ENCODE data around the gene FAM124A. TPM values are rescaled to one million over a fixed set of nuclear protein-coding genes. Genes with fewer than 3 reads are reported as not detected.

The FAM124A gene
- total and polyA plus RNA-seq, 10 of the 15 experiments (the other 5 are each of a cell fraction or from before 2014, with no cell fraction given) = not detected

GRCh38 chr13:51243832-51244231 is 21.6 kb downstream of the FAM124A start:
- Histone ChIP-seq H3K36me3 (ENCODE audit: control insufficient read depth in 2 of 2, insufficient read depth in 2 of 2, low read length in 1 of 2) (no peaks in the 10 kb centered on the region), H3K9ac (ENCODE audit: control insufficient read depth, insufficient read depth, low read length) (no peak overlapping the region), H3K79me2 (ENCODE audit: control insufficient read depth, insufficient read depth, low read length) (no peaks in the 10 kb centered on the region), H3K9me3 (replicated peaks; ENCODE audit: control insufficient read depth, insufficient read depth, low read length) (no peaks in the 10 kb centered on the region), H3K27ac (ENCODE audit: control insufficient read depth, insufficient read depth) (no peak overlapping the region), H2AFZ (ENCODE audit: control insufficient read depth, low read depth, low read length) (no peak overlapping the region), H3K4me1 (ENCODE audit: control insufficient read depth, insufficient read depth, low read length) (no peaks in the 10 kb centered on the region), H3K4me3 (no peak overlapping the region), H3K4me2 (ENCODE audit: control insufficient read depth, insufficient read depth) (no peak overlapping the region), H4K20me1 (ENCODE audit: control insufficient read depth, insufficient read depth) (no peaks in the 10 kb centered on the region), H3K27me3 (replicated peaks in 1 of 2; ENCODE audit: control insufficient read depth in 2 of 2, insufficient read depth in 2 of 2, low read length in 1 of 2) (peaks cover 0 to 2% of the 10 kb centered on the region in 2 experiments; a peak in 2 of 4 replicates)
- ATAC-seq (no peak), DNase-seq (ENCODE audit: low read depth, low spot score) (no peak), FAIRE-seq (no peak)
- CTCF ChIA-PET = interaction anchor here (0.7 kb wide), 1 partner anchor 118 kb away, joined by 4 read pairs; no protein-coding TSS in a partner anchor
- intact Hi-C loops (cut with micrococcal nuclease; ENCODE audit: unreplicated experiment) (no loop called here), in situ Hi-C loops (cut with MboI) (no loop called here)
- no TSS peak for BruUV-seq (replicated peaks)
- TF ChIP-seq BACH1 (IDR thresholded peaks at IDR 0.05; ENCODE audit: borderline replicate concordance) (no peak), ZNF207 (IDR thresholded peaks at IDR 0.05; ENCODE audit: borderline replicate concordance) (no peak), SREBF1 (IDR thresholded peaks at IDR 0.05; ENCODE audit: low read length) (no peak), FOXK2 (IDR thresholded peaks at IDR 0.05) (no peak), RELA (IDR thresholded peaks at IDR 0.05; ENCODE audit: borderline replicate concordance, partially characterized antibody) (no peak), ZZZ3 (IDR thresholded peaks at IDR 0.05; ENCODE audit: control insufficient read depth, insufficient read length, low read depth) (no peak), FOXM1 (IDR thresholded peaks at IDR 0.05; ENCODE audit: low read depth, low read length) (no peak), IRF5 (IDR thresholded peaks at IDR 0.05; ENCODE audit: borderline replicate concordance) (no peak), SRF (IDR thresholded peaks at IDR 0.05; ENCODE audit: low read depth in 2 of 2, low read length in 2 of 2) (no peak), MLLT1 (IDR thresholded peaks at IDR 0.05) (no peak), TCF3 (IDR thresholded peaks at IDR 0.05; ENCODE audit: borderline replicate concordance, insufficient read depth, low read depth, low read length) (no peak), HSF1 (IDR thresholded peaks at IDR 0.05; ENCODE audit: low read depth, low read length) (no peak), NR2C2 (IDR thresholded peaks at IDR 0.05; ENCODE audit: borderline replicate concordance, control insufficient read depth, insufficient read length, low read depth) (no peak)
- 50% methylated on average over 8 of the region's 8 CpGs for WGBS (ENCODE audit: insufficient coverage, insufficient replicate concordance, low lambda C conversion rate, missing lambda C conversion rate)
- SMC1A ChIA-PET (ENCODE audit: uncharacterized antibody, unreplicated experiment) = interaction anchor here (1.4 kb wide), 1 partner anchor 12 kb away, joined by 3 read pairs; no protein-coding TSS in a partner anchor
- RAD21 ChIA-PET (ENCODE audit: unreplicated experiment) = no interaction called here
- POLR2A ChIA-PET = no interaction called here

All from GM12878 (cell line).